ENCODE measurements around the gene ZNF512. TPM values are rescaled to one million over a fixed set of nuclear protein-coding genes. Genes with fewer than 3 reads are reported as not detected.

Gene ZNF512
- total and polyA plus RNA-seq, 2 of the 13 experiments (the other 11 are each of a cell fraction or from before 2014, with no cell fraction given) = 29.8 to 31.0 TPM

DNA sequence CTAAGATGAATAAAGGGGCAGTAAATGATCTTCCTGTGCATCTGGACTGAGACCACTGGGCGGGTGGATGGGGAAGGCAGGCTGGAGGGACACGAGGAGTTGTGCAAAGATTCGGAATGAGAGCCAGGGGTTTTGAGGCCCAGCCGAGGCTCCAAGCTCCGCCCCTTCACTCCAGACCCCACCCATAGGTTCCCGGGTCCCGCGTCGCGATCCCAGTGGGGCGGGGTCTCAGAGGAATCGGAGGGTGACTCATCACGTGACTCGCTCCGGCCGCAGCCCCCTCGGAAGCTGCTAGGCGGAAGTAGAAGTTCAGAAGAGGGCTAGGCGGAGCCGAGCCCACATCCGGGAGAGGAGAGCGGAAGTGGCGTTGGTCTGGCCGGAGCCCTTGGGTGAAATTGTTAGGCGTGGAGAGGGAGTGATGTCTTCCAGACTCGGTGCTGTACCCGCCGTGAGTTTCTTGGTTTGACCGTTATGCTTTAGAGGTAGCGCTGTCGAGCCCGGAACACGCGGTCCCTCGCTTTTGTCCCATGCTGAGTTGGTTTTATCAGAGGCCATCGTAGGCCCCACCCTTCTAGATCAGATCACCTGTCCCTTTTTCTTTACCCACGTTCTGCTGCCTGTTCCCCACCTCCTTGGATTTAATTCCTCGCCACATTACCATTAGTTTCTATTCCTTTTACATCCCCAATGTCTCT lies at the start of gene ZNF512 (continued):
- TF ChIP-seq, protein P1, sequence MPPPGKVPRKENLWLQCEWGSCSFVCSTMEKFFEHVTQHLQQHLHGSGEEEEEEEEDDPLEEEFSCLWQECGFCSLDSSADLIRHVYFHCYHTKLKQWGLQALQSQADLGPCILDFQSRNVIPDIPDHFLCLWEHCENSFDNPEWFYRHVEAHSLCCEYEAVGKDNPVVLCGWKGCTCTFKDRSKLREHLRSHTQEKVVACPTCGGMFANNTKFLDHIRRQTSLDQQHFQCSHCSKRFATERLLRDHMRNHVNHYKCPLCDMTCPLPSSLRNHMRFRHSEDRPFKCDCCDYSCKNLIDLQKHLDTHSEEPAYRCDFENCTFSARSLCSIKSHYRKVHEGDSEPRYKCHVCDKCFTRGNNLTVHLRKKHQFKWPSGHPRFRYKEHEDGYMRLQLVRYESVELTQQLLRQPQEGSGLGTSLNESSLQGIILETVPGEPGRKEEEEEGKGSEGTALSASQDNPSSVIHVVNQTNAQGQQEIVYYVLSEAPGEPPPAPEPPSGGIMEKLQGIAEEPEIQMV (CRISPR knock-in tag; IDR thresholded peaks at IDR 0.05; ENCODE audit: low read depth) = peak; percentile 31; the same call in 1 of the 2 replicates
- TF ChIP-seq ZSCAN29 (CRISPR knock-in tag; conservative IDR thresholded peaks at IDR 0.05) (no peak), NFE2L1 (CRISPR knock-in tag; IDR thresholded peaks at IDR 0.05; ENCODE audit: borderline replicate concordance) (no peak), ZNF567 (CRISPR knock-in tag; IDR thresholded peaks at IDR 0.05; ENCODE audit: borderline replicate concordance) (no peak), ZNF329 (CRISPR knock-in tag; IDR thresholded peaks at IDR 0.05; ENCODE audit: low read depth) (no peak; the same call in 1 of the 2 replicates), SRSF4 (IDR thresholded peaks at IDR 0.05; ENCODE audit: low read depth, low read length, poor library complexity, severe bottlenecking) (no peak), TARDBP (CRISPR knock-in tag; IDR thresholded peaks at IDR 0.05) (peak; percentile 78), PITX1 (CRISPR knock-in tag; IDR thresholded peaks at IDR 0.05) (0 out of 2 replicates have a peak, but pooled peaks have one; percentile 17), ZNF234 (CRISPR knock-in tag; conservative IDR thresholded peaks at IDR 0.05) (no peak)
- TF ChIP-seq, protein P2, sequence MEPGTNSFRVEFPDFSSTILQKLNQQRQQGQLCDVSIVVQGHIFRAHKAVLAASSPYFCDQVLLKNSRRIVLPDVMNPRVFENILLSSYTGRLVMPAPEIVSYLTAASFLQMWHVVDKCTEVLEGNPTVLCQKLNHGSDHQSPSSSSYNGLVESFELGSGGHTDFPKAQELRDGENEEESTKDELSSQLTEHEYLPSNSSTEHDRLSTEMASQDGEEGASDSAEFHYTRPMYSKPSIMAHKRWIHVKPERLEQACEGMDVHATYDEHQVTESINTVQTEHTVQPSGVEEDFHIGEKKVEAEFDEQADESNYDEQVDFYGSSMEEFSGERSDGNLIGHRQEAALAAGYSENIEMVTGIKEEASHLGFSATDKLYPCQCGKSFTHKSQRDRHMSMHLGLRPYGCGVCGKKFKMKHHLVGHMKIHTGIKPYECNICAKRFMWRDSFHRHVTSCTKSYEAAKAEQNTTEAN (CRISPR knock-in tag; conservative IDR thresholded peaks at IDR 0.05) = peak; percentile 40; the same call in 1 of the 2 replicates
- TF ChIP-seq, protein P3, sequence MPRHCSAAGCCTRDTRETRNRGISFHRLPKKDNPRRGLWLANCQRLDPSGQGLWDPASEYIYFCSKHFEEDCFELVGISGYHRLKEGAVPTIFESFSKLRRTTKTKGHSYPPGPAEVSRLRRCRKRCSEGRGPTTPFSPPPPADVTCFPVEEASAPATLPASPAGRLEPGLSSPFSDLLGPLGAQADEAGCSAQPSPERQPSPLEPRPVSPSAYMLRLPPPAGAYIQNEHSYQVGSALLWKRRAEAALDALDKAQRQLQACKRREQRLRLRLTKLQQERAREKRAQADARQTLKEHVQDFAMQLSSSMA (CRISPR knock-in tag; IDR thresholded peaks at IDR 0.05) = no peak
- TF ChIP-seq, protein P4, sequence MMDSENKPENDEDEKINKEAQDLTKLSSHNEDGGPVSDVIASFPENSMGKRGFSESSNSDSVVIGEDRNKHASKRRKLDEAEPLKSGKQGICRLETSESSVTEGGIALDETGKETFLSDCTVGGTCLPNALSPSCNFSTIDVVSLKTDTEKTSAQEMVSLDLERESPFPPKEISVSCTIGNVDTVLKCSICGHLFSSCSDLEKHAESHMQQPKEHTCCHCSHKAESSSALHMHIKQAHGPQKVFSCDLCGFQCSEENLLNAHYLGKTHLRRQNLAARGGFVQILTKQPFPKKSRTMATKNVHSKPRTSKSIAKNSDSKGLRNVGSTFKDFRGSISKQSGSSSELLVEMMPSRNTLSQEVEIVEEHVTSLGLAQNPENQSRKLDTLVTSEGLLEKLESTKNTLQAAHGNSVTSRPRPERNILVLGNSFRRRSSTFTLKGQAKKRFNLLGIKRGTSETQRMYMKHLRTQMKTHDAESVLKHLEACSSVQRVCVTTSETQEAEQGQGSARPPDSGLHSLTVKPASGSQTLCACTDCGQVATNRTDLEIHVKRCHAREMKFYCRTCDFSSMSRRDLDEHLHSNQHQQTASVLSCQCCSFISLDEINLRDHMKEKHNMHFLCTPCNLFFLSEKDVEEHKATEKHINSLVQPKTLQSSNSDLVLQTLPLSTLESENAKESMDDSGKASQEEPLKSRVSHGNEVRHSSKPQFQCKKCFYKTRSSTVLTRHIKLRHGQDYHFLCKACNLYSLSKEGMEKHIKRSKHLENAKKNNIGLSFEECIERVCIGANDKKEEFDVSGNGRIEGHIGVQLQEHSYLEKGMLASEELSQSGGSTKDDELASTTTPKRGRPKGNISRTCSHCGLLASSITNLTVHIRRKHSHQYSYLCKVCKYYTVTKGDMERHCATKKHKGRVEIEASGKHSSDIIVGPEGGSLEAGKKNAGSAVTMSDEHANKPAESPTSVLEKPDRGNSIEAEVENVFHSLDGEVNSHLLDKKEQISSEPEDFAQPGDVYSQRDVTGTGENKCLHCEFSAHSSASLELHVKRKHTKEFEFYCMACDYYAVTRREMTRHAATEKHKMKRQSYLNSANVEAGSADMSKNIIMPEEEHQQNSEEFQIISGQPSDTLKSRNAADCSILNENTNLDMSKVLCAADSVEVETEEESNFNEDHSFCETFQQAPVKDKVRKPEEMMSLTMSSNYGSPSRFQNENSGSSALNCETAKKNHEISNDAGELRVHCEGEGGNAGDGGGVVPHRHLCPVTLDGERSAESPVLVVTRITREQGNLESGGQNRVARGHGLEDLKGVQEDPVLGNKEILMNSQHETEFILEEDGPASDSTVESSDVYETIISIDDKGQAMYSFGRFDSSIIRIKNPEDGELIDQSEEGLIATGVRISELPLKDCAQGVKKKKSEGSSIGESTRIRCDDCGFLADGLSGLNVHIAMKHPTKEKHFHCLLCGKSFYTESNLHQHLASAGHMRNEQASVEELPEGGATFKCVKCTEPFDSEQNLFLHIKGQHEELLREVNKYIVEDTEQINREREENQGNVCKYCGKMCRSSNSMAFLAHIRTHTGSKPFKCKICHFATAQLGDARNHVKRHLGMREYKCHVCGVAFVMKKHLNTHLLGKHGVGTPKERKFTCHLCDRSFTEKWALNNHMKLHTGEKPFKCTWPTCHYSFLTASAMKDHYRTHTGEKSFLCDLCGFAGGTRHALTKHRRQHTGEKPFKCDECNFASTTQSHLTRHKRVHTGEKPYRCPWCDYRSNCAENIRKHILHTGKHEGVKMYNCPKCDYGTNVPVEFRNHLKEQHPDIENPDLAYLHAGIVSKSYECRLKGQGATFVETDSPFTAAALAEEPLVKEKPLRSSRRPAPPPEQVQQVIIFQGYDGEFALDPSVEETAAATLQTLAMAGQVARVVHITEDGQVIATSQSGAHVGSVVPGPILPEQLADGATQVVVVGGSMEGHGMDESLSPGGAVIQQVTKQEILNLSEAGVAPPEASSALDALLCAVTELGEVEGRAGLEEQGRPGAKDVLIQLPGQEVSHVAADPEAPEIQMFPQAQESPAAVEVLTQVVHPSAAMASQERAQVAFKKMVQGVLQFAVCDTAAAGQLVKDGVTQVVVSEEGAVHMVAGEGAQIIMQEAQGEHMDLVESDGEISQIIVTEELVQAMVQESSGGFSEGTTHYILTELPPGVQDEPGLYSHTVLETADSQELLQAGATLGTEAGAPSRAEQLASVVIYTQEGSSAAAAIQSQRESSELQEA (CRISPR knock-in tag; IDR thresholded peaks at IDR 0.05; ENCODE audit: not compliant biosample characterization) = peak; percentile 46
- TF ChIP-seq, protein P5, sequence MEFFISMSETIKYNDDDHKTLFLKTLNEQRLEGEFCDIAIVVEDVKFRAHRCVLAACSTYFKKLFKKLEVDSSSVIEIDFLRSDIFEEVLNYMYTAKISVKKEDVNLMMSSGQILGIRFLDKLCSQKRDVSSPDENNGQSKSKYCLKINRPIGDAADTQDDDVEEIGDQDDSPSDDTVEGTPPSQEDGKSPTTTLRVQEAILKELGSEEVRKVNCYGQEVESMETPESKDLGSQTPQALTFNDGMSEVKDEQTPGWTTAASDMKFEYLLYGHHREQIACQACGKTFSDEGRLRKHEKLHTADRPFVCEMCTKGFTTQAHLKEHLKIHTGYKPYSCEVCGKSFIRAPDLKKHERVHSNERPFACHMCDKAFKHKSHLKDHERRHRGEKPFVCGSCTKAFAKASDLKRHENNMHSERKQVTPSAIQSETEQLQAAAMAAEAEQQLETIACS (CRISPR knock-in tag; IDR thresholded peaks at IDR 0.05) = no peak
- TF ChIP-seq, protein P6, sequence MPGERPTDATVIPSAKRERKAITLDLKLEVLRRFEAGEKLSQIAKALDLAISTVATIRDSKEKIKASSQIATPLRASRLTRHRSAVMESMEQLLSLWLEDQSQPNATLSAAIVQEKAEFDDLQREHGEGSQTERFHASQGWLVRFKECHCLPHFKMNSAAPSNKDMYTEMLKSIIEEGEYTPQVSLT (CRISPR knock-in tag; IDR thresholded peaks at IDR 0.05; ENCODE audit: borderline replicate concordance, low read depth) = no peak
